Measurements from ENCODE around the gene ILKAP.

Gene ILKAP

GRCh38 chr2:238123991-238124470, 79.5 kb downstream of the ILKAP start:
- Histone ChIP-seq H3K27ac (no peak overlapping the region), H3K27me3 (peaks cover 30% of the 10 kb centered on the region), H3K9me3 (no peaks in the 10 kb centered on the region), H3K4me3 (ENCODE audit: low read depth in 1 of 2, low read length in 1 of 2) (no peak overlapping the region), H3K4me1 (ENCODE audit: control insufficient read depth in 1 of 2, insufficient read depth in 1 of 2, low read depth in 1 of 2, low read length in 1 of 2) (no peaks in the 10 kb centered on the region), H3K36me3 (no peaks in the 10 kb centered on the region)
- TF ChIP-seq CTCF (IDR thresholded peaks at IDR 0.05): no peak

GRCh38 chr2:238123218-238123971, 80.1 kb downstream of the ILKAP start:
- Histone ChIP-seq H3K9me3 (no peaks in the 10 kb centered on the region), H3K27me3 (peaks cover 37% of the 10 kb centered on the region), H3K4me3 (ENCODE audit: low read depth in 1 of 2, low read length in 1 of 2) (no peak overlapping the region), H3K36me3 (no peaks in the 10 kb centered on the region), H3K4me1 (ENCODE audit: control insufficient read depth in 1 of 2, insufficient read depth in 1 of 2, low read depth in 1 of 2, low read length in 1 of 2) (no peaks in the 10 kb centered on the region), H3K27ac (no peak overlapping the region)
- TF ChIP-seq CTCF (IDR thresholded peaks at IDR 0.05): no peak

- Histone ChIP-seq H3K36me3 (no peaks in the 10 kb centered on the region), H3K4me1 (ENCODE audit: control insufficient read depth in 1 of 2, insufficient read depth in 1 of 2, low read depth in 1 of 2, low read length in 1 of 2) (no peaks in the 10 kb centered on the region), H3K9me3 (no peaks in the 10 kb centered on the region), H3K4me3 (ENCODE audit: low read depth in 1 of 2, low read length in 1 of 2) (no peak overlapping the region), H3K27me3 (peaks cover 39% of the 10 kb centered on the region), H3K27ac (no peak overlapping the region)
- no peak for TF ChIP-seq CTCF (IDR thresholded peaks at IDR 0.05)
Measured at GRCh38 chr2:238122287-238123217, 80.9 kb downstream of the ILKAP start.

GRCh38 chr2:238121511-238122286, 81.8 kb downstream of the ILKAP start:
- Histone ChIP-seq H3K36me3 (no peaks in the 10 kb centered on the region), H3K4me1 (ENCODE audit: control insufficient read depth in 1 of 2, insufficient read depth in 1 of 2, low read depth in 1 of 2, low read length in 1 of 2) (no peaks in the 10 kb centered on the region), H3K27ac (no peak overlapping the region), H3K9me3 (no peaks in the 10 kb centered on the region), H3K4me3 (ENCODE audit: low read depth in 1 of 2, low read length in 1 of 2) (no peak overlapping the region), H3K27me3 (peaks cover 35% of the 10 kb centered on the region)
- no peak for TF ChIP-seq CTCF (IDR thresholded peaks at IDR 0.05)

Data from neutrophil (primary cell).